CD14-positive monocyte (primary cell): ENCODE measurements around the gene COL4A1. TPM values are rescaled to one million over a fixed set of nuclear protein-coding genes. Genes with fewer than 3 reads are reported as not detected.

Source experiments
- DNase-seq, 3 donors: peaks; one replicate each; pipeline ENCODE4 v3.0.0-alpha.2; 2011 to 2022
- H2AFZ ChIP-seq: 2 replicates; pipeline ENCODE4 v1.6.0; 2012; ENCODE audit warnings: mild to moderate bottlenecking, low read depth, low read length, inconsistent platforms; ENCODE audit not compliant: insufficient read depth, poor library complexity, severe bottlenecking
- H3K27ac ChIP-seq, 2 donors: 1 replicate in 1 of 2; 2 replicates in 1 of 2; pipeline ENCODE4 v1.5.1; 2012 to 2013; ENCODE audit warnings: low read length in 2 of 2, control low read depth in 1 of 2, inconsistent platforms in 1 of 2, low read depth in 1 of 2, mild to moderate bottlenecking in 1 of 2
- H3K27me3 ChIP-seq, 2 donors: one replicate each; pipeline versions ENCODE4 v1.6.0 to v1.6.1; 2011 to 2013; ENCODE audit warnings: low read length in 2 of 2; ENCODE audit not compliant: control insufficient read depth in 2 of 2, insufficient read depth in 2 of 2
- H3K36me3 ChIP-seq, 2 donors: replicated peaks in 1 of 2; 1 replicate in 1 of 2; 2 replicates in 1 of 2; pipeline versions ENCODE4 v1.5.1 to v1.6.1; 2012 to 2013; ENCODE audit warnings: low read length in 2 of 2, control low read depth in 1 of 2, inconsistent platforms in 1 of 2, mild to moderate bottlenecking in 1 of 2; ENCODE audit not compliant: insufficient read depth in 2 of 2, control insufficient read depth in 1 of 2
- H3K4me1 ChIP-seq, 2 donors: 1 replicate in 1 of 2; 2 replicates in 1 of 2; pipeline versions ENCODE4 v1.5.1 to v1.6.1; 2012 to 2013; ENCODE audit warnings: low read length in 2 of 2, control low read depth in 1 of 2, inconsistent platforms in 1 of 2, mild to moderate bottlenecking in 1 of 2, moderate library complexity in 1 of 2; ENCODE audit not compliant: insufficient read depth in 2 of 2, control insufficient read depth in 1 of 2
- H3K4me2 ChIP-seq: replicated peaks from 2 replicates; pipeline ENCODE3; 2012; ENCODE audit warnings: low read length, moderate library complexity, mild to moderate bottlenecking; ENCODE audit not compliant: poor library complexity, severe bottlenecking; ENCODE audit errors: extremely low read depth
- H3K4me3 ChIP-seq, 3 experiments: fragments of 200-600 bp in 1 of 3; sonication (generic) in 1 of 3; replicated peaks in 1 of 3; 1 replicate in 2 of 3; 2 replicates in 1 of 3; pipeline ENCODE4 v1.5.1; 2011 to 2013; ENCODE audit warnings: low read length in 3 of 3, mild to moderate bottlenecking in 3 of 3, control low read depth in 2 of 3, low read depth in 2 of 3, inconsistent platforms in 1 of 3, moderate library complexity in 1 of 3
- H3K79me2 ChIP-seq: 2 replicates; pipeline ENCODE4 v1.6.0; 2012; ENCODE audit warnings: mild to moderate bottlenecking, control low read depth, inconsistent platforms, low read length, moderate library complexity; ENCODE audit not compliant: insufficient read depth
- H3K9ac ChIP-seq: 2 replicates; pipeline ENCODE4 v1.6.0; 2017; ENCODE audit warnings: low read length, mild to moderate bottlenecking; ENCODE audit not compliant: insufficient read depth, poor library complexity, severe bottlenecking
- H3K9me3 ChIP-seq, 2 donors: replicated peaks in 1 of 2; 1 replicate in 1 of 2; 2 replicates in 1 of 2; pipeline versions ENCODE4 v1.5.1 to v1.6.1; 2012 to 2013; ENCODE audit warnings: low read length in 2 of 2, control low read depth in 1 of 2; ENCODE audit not compliant: control insufficient read depth in 1 of 2, insufficient read depth in 1 of 2
- H4K20me1 ChIP-seq: 2 replicates; pipeline ENCODE4 v1.6.0; 2012; ENCODE audit warnings: mild to moderate bottlenecking, low read length, control low read depth, moderate library complexity; ENCODE audit not compliant: insufficient read depth
- H3K27ac Mint-ChIP-seq, 7 donors: one replicate each; pipeline ENCODE4 v1.8.0; 2020; ENCODE audit warnings: mild to moderate bottlenecking in 7 of 7, mixed read lengths in 7 of 7, moderate library complexity in 6 of 7, inconsistent platforms in 2 of 7
- H3K27me3 Mint-ChIP-seq, 3 donors: one replicate each; pipeline ENCODE4 v1.8.0; 2021 to 2022; ENCODE audit warnings: low read depth in 3 of 3, mild to moderate bottlenecking in 3 of 3, mixed read lengths in 3 of 3, moderate library complexity in 3 of 3, inconsistent platforms in 1 of 3
- H3K36me3 Mint-ChIP-seq, 2 donors: one replicate each; pipeline ENCODE4 v1.8.0; 2020; ENCODE audit warnings: mixed read lengths in 2 of 2, inconsistent platforms in 1 of 2, mild to moderate bottlenecking in 1 of 2
- H3K4me1 Mint-ChIP-seq: one replicate; pipeline ENCODE4 v1.8.0; 2020; ENCODE audit warnings: mild to moderate bottlenecking, mixed read lengths
- H3K4me3 Mint-ChIP-seq, 2 donors: one replicate each; pipeline ENCODE4 v1.8.0; 2020; ENCODE audit warnings: mild to moderate bottlenecking in 2 of 2, mixed read lengths in 2 of 2, moderate library complexity in 1 of 2
- H3K9me3 Mint-ChIP-seq, 7 donors: one replicate each; pipeline ENCODE4 v1.8.0; 2020 to 2022; ENCODE audit warnings: mixed read lengths in 7 of 7, mild to moderate bottlenecking in 6 of 7, moderate library complexity in 6 of 7, inconsistent platforms in 2 of 7
- WGBS: methylation state at CpG from one replicate; pipeline ENCODE4 v1.1.5; 2013; ENCODE audit warnings: missing lambda C conversion rate; ENCODE audit not compliant: insufficient coverage; 5-methylcytosine and 5-hydroxymethylcytosine counted together
- intact Hi-C, 2 donors: fragments of 100-400 bp; cut with micrococcal nuclease; formaldehyde crosslinking; loops; one replicate each; pipeline versions ENCODE4 v1.15.0 to v1.15.1; 2023
- polyA plus RNA-seq, 3 donors: library from polyadenylated mRNA; depleted of rRNA in 1 of 3; unstranded in 2 of 3; stranded (reverse) in 1 of 3; fragments of 300-500 nt in 2 of 3; fragments of >200 nt in 1 of 3; fragmentation: Illumina TruSeq in 2 of 3; gene quantifications; 1 replicate in 2 of 3; 2 replicates in 1 of 3; pipeline ENCODE4 v1.2.3, GENCODE V29; 2012 to 2021
- TF ChIP-seq, protein P1 (sequence below): fragments of 200-600 bp; IDR thresholded peaks from one replicate; pipeline ENCODE4 v1.8.0; 2022; ENCODE audit warnings: antibody characterized with exemption, mild to moderate bottlenecking

COL4A1 gene
- polyA plus RNA-seq, 3 donors: 0.16 to 0.25 TPM; not detected in 1

DNA sequence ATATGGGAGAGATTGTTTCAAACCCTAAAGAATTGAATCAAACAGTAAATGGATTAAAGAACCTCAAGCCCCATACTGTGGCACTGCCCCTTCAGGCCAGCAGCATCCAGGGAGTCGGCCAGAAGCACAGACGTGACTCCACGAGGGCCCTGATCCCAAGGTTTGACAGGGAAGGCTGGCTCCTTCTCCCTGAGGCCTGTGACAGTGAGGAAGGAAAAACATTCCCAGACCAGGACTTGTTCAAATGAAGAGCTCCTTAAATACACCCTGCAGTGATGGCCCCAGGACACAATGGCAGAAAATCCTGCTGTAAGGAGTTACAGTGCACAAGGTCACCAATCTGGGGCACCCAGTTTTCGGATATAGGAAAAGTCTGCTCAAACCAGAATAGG, 91.0 kb downstream of the COL4A1 start:
- Histone ChIP-seq H2AFZ (no peak overlapping the region), H3K9me3 (no peaks in the 10 kb centered on the region), H3K4me3 (no peak overlapping the region), H3K4me2 (no peak overlapping the region), H3K27me3 (peaks cover 0 to 8% of the 10 kb centered on the region in 2 donors), H3K4me1 (peaks cover 6 to 8% of the 10 kb centered on the region in 2 donors), H4K20me1 (no peaks in the 10 kb centered on the region), H3K27ac (no peak overlapping the region), H3K79me2 (no peaks in the 10 kb centered on the region), H3K36me3 (no peaks in the 10 kb centered on the region), H3K9ac (no peak overlapping the region)
- TF ChIP-seq, protein P1, sequence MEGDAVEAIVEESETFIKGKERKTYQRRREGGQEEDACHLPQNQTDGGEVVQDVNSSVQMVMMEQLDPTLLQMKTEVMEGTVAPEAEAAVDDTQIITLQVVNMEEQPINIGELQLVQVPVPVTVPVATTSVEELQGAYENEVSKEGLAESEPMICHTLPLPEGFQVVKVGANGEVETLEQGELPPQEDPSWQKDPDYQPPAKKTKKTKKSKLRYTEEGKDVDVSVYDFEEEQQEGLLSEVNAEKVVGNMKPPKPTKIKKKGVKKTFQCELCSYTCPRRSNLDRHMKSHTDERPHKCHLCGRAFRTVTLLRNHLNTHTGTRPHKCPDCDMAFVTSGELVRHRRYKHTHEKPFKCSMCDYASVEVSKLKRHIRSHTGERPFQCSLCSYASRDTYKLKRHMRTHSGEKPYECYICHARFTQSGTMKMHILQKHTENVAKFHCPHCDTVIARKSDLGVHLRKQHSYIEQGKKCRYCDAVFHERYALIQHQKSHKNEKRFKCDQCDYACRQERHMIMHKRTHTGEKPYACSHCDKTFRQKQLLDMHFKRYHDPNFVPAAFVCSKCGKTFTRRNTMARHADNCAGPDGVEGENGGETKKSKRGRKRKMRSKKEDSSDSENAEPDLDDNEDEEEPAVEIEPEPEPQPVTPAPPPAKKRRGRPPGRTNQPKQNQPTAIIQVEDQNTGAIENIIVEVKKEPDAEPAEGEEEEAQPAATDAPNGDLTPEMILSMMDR: no peak
- Mint-ChIP-seq H3K4me1 (peaks cover 5% of the 10 kb centered on the region), H3K9me3 (peaks cover 0 to 2% (median 0%) of the 10 kb centered on the region in 7 donors), H3K4me3 (no peak overlapping the region), H3K36me3 (no peaks in the 10 kb centered on the region), H3K27ac (no peak overlapping the region), H3K27me3 (peaks cover 10 to 21% (median 12%) of the 10 kb centered on the region in 3 donors)
- intact Hi-C loops: no loop called here
- DNase-seq: no peak
- 100% methylated on average over 1 of the region's 4 CpGs for WGBS

DNA sequence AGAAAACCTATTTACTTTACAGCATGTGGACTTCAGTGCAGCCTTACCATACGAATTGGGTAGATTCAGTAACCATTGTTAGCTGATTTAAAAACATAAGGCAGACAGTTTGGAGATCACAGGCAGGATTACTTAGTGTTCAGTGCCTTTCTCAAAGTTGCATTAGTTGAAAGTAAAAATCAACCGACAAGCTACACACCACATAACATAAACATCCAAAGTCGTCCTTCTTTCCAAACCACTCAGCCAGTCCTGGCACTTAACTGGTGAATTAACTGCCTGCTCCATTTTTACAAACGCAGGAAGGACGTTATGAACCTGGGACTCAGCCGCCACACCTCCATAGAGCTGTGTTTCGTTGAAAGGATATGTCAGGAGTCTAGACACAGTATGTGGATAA, 91.4 kb downstream of the COL4A1 start:
- DNase-seq: no peak
- Mint-ChIP-seq H3K4me3 (no peak overlapping the region), H3K4me1 (peaks cover 3% of the 10 kb centered on the region), H3K27ac (no peak overlapping the region), H3K36me3 (no peaks in the 10 kb centered on the region), H3K27me3 (peaks cover 11 to 21% (median 12%) of the 10 kb centered on the region in 3 donors), H3K9me3 (peaks cover 0 to 2% (median 0%) of the 10 kb centered on the region in 7 donors)
- WGBS: 95% methylated on average over 3 of the region's 7 CpGs
- H3K36me3 ChIP-seq: no peaks in the 10 kb centered on the region
- H3K4me1 ChIP-seq: peaks cover 5% of the 10 kb centered on the region in 2 donors
- H3K27ac ChIP-seq: no peak overlapping the region
- no peak overlapping the region for H3K9ac ChIP-seq
- no peaks in the 10 kb centered on the region for H3K9me3 ChIP-seq
- TF ChIP-seq, protein P1: no peak
- H4K20me1 ChIP-seq: no peaks in the 10 kb centered on the region
- H3K4me3 ChIP-seq: no peak overlapping the region
- no peaks in the 10 kb centered on the region for H3K79me2 ChIP-seq
- no peak overlapping the region for H2AFZ ChIP-seq
- H3K4me2 ChIP-seq: no peak overlapping the region
- peaks cover 0 to 8% of the 10 kb centered on the region in 2 donors for H3K27me3 ChIP-seq
- intact Hi-C loops: no loop called here
